Stimulated activated naive CD4-positive, alpha-beta T cell (primary cell): ENCODE results near the gene CCDC57.

ENCODE experiments used
- DNase-seq, 6 experiments: peaks; one replicate each; lab custom pipeline; 2025; lab: John Stamatoyannopoulos, UW

Gene CCDC57

DNA sequence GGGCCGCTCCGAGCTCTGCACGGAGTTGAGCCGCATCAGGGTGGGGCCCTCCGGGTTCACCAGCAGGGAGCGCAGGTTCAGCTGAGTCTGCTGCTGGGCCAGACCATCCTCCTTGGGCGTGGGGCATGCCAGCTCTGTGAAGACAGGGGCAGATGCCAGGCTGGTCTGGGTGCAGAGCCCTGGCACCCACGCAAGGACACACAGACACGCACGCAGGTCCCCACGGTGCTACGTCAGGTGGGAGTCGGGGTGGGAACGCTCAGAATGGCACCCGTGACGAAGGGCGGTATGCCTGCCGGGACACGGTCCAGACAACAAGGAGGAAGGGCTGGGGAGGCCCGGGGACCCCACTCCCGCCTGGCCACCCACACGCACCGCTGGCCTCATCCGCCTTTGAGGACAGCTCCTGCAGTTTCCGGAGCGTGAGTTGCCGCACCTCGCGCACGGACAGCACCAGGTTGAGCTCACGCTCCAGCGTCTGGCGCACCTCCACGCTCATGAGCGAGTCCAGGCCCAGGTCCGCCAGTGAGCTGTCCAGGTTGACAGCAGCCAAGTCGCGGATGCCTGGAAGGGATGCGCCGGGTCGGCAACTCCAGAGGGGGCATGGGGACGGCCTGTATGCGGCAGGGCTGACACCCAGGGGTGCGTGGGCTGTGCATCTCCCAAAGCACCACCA, 131.7 kb downstream of the CCDC57 start:
- DNase-seq, result no peak

GRCh38 chr17:82080048-82080788, 132.4 kb downstream of the CCDC57 start:
- DNase-seq, result no peak

DNA sequence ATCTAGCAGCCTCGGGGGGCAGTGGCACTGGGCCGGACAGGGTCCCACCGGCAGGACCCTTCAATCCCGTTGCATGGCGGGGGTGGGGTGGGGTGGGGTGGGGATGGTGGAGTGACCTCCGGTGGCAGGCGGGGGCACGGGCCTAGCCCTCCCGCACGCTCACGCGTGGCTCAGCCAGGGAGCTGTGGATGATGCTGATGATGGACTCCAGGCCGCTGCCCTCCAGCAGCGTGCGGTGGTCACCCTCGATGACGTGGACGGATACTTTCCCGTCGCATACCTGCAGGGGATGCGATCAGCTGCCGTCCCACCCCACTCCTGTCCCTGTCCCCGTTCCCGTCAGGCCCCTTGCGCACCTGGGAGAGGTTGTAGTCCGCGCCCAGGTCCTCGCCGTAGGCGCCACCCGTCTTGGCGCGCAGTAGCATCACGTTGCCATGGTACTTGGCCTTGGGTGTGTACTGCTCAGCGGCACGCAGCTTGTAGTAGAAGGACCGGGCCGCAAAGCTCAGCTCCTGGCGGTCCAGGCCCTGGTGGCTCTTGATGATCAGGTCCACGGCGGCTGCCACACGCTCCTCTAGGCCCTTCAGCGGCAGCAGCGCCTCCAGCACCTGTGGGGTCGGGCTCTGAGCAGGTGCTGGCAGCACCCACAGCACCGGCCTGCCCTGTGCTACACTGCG, 133.5 kb downstream of the CCDC57 start:
- no peak for DNase-seq

- no peak for DNase-seq
Observed at GRCh38 chr17:82078433-82078832, 134.2 kb downstream of the CCDC57 start.

GRCh38 chr17:82077617-82078358, 134.9 kb downstream of the CCDC57 start:
- no peak for DNase-seq

GRCh38 chr17:82076785-82077591, 135.7 kb downstream of the CCDC57 start:
- no peak for DNase-seq

DNA sequence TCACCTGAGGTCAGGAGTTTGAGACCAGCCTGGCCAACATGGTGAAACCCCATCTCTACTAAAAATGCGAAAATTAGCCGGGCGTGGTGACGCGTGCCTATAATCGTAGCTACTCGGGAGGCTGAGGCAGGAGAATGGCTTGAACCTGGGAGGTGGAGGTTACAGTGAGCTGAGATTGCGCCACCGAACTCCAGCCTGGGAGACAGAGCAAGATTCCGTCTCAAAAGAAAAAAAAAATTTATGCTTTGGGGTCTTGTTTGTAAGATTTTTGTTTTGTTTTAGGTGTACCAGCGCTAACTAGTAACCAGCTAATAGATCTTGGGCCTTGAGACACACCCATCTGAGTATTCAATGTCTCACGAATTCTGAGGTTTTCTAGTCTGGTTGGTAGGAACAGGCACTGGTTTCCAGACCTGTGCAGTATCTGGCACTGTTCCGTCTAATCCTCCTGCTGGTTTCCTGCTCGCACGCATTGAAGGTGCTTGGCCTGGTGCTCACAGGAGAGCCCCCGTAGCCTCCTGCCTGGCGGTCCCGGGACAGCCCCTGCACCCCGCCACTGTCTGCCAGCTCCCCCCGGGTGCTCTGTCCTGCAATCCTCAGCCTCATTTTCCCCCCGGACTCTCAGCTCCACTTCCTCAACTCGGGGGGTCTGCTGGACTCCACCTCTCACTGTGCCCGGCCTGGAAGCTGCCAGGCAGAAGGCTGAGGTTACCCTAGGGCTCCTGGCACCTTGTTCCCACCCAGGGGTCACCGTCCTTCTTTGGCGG, 136.4 kb downstream of the CCDC57 start:
- DNase-seq, result no peak

GRCh38 chr17:82073446-82073845, 139.2 kb downstream of the CCDC57 start:
- DNase-seq, result no peak

DNA sequence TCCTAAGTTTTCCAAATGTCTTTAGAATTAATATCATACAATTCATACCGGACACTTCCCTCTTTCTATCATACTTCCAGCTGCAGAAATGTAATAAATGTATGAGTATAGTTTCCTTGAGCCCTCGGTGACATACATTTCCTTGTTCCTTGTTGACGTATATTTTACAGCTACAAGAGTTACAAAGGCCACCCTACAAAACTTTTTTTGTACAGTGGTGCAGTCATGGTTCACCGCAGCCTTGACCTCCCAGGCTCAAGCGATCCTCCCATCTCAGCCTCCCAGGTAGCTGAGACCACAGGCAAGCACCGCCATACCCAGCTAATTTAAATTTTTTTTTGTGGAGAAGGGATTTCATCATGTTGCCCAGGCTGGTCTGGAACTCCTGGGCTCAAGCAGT, 139.8 kb downstream of the CCDC57 start:
- no peak for DNase-seq

DNA sequence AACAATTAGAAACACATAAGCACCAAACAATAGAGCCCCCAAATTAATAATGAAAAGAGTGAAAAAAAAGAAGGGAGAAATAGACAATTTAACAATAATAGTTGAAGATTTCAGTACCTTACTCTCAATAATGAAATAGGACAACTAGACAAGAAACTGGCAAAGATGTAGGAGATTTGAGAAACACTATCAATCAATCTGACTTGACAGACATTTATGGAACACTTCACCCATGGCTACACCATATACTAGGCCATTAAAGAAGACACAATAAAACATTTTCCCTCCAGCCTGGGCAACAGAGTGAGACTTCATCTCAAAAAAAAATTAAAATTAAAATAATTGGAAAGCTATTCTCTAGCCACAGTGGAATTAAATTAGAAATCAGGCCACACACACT, 142.0 kb downstream of the CCDC57 start:
- no peak for DNase-seq

GRCh38 chr17:82065638-82066303, 146.9 kb downstream of the CCDC57 start, which contains the start of gene DUS1L:
Gene DUS1L, minus strand, starts transcription at chr17:82065804. Its CDS starts 745 bp downstream, at chr17:82065059.
- peak; percentile 34 to 77 (median 56) for DNase-seq

GRCh38 chr17:82065193-82065637, 147.4 kb downstream of the CCDC57 start:
- peak in 3 of 6 experiments; percentile 44 to 64 (median 51) for DNase-seq

GRCh38 chr17:82064433-82065192, 148.0 kb downstream of the CCDC57 start:
- DNase-seq, result no peak

- no peak for DNase-seq
Observed at GRCh38 chr17:82063424-82064415, 148.9 kb downstream of the CCDC57 start.

DNA sequence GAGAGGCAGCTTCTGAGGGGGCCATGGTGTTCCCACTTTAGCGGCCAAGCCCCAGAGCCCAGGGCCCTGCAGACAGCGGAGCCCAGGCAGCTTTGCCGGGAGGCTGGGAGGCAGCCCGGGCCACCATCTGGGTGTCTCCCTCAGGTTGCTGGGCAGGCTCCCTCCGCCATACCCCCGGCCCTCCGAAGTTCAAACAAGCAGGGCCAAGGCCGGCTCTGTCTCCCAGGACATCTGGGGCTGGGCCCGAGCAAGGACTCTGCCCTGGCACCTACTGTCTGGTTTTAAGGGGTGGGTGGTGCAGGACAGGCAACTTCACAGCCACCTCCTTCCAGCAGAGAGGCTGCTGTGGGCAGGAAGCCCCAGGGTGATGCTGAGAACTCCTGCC, 149.7 kb downstream of the CCDC57 start:
- no peak for DNase-seq

DNA sequence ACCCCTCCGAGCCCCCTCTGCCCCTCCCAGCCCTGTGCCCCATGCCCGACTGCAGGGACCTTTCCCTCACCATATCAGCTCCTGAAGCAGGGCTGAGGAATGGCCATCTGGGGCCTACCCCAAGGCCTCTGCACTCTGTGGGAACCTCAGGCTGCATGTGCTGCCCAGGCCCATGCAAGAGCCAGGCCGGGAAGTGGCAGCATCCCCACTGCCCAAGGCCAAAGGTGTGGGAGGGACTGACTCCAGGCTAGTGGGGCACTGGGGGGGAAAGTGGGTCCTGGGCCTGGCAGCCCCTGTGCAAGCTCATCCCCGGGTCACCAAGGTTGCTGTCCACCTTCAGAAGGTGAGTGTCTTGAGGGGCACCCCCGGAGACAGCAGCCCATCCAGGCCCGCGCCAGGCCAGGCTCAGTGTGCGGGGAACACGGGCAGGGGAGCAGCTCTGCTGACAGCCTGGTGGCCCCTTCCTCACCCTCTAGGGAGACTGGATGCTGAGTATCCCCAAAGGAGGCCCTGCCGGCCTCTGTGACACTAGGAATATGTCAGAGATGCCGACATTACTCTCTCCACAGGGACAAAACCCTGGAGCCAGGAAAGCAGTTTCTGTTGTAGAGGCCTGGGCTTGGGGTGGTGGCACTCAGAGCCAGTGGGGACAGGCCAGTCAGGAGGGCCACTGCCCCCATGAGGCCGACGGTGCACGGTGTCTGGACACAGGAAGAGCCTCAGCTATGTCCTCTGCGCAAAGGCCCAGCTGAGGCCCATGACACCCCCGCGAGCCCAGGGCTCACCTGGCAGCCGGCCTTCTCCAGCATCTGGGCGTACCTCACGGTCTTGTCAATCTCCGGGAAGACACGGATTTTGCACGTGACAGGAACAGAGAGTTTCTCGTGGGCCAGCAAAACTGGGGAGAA, 150.3 kb downstream of the CCDC57 start:
- DNase-seq, result no peak
